ENCODE results near the gene GNL3. TPM values are rescaled to one million over a fixed set of nuclear protein-coding genes. Genes with fewer than 3 reads are reported as not detected.
A peak's percentile ranks its signal among the peaks of the same experiment; 100 is the strongest.

The GNL3 gene
- total RNA-seq, 1 donor: 130 TPM

DNA sequence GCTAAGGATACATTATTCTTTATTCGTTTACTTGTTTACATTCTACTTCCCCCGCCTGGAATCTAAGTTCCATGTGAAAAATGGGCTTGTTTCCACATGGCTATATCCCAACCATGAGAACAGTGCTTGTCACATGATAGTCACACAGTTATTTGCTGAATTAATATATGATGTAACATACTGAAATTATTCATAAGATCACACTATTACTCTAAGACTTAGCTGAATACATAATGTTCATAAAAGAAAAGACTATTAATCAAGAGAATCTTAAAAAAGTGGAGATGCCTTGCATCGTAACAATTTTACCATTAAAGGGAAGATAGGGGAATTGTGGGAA, 6.7 kb upstream of the GNL3 start:
- H3K4me3 ChIP-seq (ENCODE audit: low read depth, low read length): no peak overlapping the region
- DNase-seq (ENCODE audit: low read depth): peak; percentile 75
- TF ChIP-seq, protein P1, sequence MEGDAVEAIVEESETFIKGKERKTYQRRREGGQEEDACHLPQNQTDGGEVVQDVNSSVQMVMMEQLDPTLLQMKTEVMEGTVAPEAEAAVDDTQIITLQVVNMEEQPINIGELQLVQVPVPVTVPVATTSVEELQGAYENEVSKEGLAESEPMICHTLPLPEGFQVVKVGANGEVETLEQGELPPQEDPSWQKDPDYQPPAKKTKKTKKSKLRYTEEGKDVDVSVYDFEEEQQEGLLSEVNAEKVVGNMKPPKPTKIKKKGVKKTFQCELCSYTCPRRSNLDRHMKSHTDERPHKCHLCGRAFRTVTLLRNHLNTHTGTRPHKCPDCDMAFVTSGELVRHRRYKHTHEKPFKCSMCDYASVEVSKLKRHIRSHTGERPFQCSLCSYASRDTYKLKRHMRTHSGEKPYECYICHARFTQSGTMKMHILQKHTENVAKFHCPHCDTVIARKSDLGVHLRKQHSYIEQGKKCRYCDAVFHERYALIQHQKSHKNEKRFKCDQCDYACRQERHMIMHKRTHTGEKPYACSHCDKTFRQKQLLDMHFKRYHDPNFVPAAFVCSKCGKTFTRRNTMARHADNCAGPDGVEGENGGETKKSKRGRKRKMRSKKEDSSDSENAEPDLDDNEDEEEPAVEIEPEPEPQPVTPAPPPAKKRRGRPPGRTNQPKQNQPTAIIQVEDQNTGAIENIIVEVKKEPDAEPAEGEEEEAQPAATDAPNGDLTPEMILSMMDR (IDR thresholded peaks at IDR 0.05; ENCODE audit: insufficient read depth, low read depth, low read length): no peak

DNA sequence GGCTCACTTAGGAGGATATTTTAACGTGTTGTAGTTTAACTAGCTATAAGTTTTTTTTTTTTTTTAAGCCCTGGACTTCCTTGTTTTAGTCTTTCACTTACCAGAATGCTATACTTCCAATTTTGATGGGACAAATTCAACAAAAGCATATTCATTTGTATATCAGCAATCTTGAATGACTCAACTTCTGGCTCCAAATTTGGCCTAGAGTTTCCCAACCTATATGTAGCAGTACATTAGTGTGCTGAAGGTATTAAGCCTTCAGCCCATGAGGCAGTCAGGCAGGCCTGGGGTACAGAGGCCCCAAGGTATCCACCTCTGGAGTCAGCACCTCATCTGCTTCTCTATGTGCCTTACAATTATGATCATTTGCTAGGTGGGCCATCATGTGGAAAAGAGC, 6.0 kb upstream of the GNL3 start:
- no peak overlapping the region for H3K4me3 ChIP-seq (ENCODE audit: low read depth, low read length)
- TF ChIP-seq, protein P1 (IDR thresholded peaks at IDR 0.05; ENCODE audit: insufficient read depth, low read depth, low read length): no peak
- no peak for DNase-seq (ENCODE audit: low read depth)

DNA sequence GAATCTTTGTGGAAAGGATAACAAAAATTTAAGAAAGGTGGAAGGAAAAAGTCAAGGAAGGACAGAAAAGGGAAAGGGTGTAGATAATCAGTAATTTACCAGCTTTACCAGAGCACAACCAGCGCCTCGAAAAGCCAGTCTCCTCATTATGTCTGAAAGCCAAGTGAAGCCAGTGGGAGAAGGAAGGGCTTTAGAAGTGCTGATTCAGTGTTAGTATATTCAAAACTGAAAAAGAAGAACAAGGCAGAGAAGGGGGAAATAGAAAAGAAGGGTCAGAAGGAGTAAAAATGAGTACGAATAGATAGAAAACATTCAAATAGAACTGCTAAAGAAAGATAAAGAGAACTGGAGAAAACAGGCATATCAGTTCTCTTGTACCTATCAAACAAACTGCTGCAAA, 4.2 kb upstream of the GNL3 start:
- DNase-seq (ENCODE audit: low read depth): no peak
- TF ChIP-seq, protein P1 (IDR thresholded peaks at IDR 0.05; ENCODE audit: insufficient read depth, low read depth, low read length): no peak
- H3K4me3 ChIP-seq (ENCODE audit: low read depth, low read length): no peak overlapping the region

DNA sequence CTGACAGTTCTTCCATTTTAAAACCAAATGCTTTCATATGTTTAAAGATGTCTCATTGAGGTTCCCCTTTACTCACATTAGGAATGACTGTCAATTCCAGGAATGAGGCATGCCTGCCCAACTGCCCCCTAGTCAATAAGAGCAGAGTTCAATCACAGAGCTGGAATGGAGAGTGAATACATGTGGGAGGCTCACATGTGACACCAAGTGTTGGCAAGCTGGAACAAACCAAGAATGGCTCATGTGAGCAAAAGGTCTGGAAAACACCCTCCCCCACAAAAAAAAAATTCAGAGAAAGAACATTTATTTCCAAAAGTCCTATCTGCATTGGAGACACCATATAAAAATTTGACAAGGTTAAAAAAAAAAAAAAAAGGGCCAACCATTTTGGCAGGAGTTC, 3.8 kb upstream of the GNL3 start:
- H3K4me3 ChIP-seq (ENCODE audit: low read depth, low read length): no peak overlapping the region
- DNase-seq (ENCODE audit: low read depth): peak; percentile 72
- TF ChIP-seq, protein P1 (IDR thresholded peaks at IDR 0.05; ENCODE audit: insufficient read depth, low read depth, low read length): no peak

DNA sequence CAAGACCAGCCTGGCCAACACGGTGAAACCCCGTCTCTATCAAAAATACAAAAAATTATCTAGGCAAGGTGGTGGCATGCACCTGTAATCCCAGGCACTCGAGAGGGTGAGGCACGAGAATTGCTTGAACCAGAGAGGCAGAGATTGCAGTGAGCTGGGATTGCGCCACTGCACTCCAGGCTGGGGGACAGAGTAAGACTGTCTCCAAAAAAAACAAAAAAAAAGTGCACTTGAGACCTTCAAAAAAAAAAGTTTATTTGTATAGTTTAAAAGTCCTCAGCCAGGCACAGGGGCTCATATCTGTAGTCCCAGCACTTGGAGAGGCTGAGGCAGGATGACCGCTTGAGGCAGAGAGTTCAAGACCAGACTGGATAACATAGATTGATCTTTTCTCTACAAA, 2.2 kb upstream of the GNL3 start:
- TF ChIP-seq, protein P1 (IDR thresholded peaks at IDR 0.05; ENCODE audit: insufficient read depth, low read depth, low read length): no peak
- no peak overlapping the region for H3K4me3 ChIP-seq (ENCODE audit: low read depth, low read length)
- DNase-seq (ENCODE audit: low read depth): no peak

DNA sequence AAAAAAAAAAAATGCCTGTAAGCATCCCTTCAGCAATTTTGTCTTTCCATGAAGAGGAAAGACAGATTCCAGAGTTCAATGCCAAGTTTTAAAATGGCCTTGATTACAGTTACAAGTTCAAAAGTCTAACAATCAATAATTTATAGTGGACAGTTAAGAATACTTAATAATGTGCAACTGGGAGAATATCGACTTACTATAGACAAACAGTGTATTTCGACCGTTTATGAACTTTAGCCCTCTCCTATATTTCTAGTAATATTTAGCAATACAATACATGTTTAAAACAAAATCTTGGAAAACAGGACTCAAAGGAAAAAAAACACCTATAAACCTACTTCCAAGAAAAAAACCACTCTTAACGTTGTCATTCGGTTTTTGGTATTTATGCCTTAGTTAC, 1.6 kb upstream of the GNL3 start:
- no peak overlapping the region for H3K4me3 ChIP-seq (ENCODE audit: low read depth, low read length)
- DNase-seq (ENCODE audit: low read depth): no peak
- TF ChIP-seq, protein P1 (IDR thresholded peaks at IDR 0.05; ENCODE audit: insufficient read depth, low read depth, low read length): no peak

DNA sequence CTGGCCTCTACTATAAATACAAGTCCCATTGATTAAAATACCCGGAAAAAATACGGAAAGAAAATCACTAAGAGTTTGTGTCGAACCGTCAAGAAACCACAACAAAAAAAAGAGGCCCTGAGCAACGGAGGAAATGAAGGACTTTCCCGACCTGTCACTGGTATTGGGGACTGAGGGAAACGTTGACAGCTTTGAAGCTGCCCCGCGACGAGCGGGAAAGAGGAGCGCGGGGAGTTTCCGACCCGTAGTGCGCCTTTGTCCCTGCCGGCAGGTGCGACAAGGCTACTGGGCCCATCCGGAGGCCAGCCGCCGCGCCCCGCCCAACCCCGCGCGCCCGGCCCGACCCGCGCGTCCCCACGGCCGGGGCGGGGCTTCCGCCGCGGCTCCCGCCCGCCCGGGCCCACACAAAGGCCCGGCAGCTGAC, 535 bp upstream of the GNL3 start:
- TF ChIP-seq, protein P1 (IDR thresholded peaks at IDR 0.05; ENCODE audit: insufficient read depth, low read depth, low read length): no peak
- peak overlapping the region; percentile 93 for H3K4me3 ChIP-seq (ENCODE audit: low read depth, low read length)
- DNase-seq (ENCODE audit: low read depth): peak; percentile 67
